MM.1S (cell line): ENCODE measurements around the gene XPOT.

ENCODE experiments used
- DNase-seq: peaks from one replicate; pipeline ENCODE4 v3.0.0-alpha.2; 2015
- H2AFZ ChIP-seq: fragments of 300-600 bp; sonication (generic); 2 replicates; pipeline ENCODE4 v1.6.0; 2016; ENCODE audit warnings: antibody characterized with exemption, low read length
- H3F3A ChIP-seq: fragments of 300-600 bp; sonication (generic); 2 replicates; pipeline ENCODE4 v1.6.1; 2016; ENCODE audit warnings: mild to moderate bottlenecking, antibody characterized with exemption, low read length, moderate library complexity, mixed read lengths; ENCODE audit not compliant: insufficient read depth
- H3K27ac ChIP-seq: fragments of 300-600 bp; sonication (generic); 2 replicates; pipeline ENCODE4 v1.5.1; 2016; ENCODE audit warnings: mild to moderate bottlenecking, low read length
- H3K27me3 ChIP-seq: fragments of 300-600 bp; sonication (generic); replicated peaks from 2 replicates; pipeline ENCODE4 v1.6.0; 2016; ENCODE audit warnings: low read length; ENCODE audit not compliant: insufficient read depth
- H3K36me3 ChIP-seq: fragments of 300-600 bp; sonication (generic); replicated peaks from 2 replicates; pipeline ENCODE4 v1.6.1; 2016; ENCODE audit warnings: mild to moderate bottlenecking, low read length, mixed read lengths; ENCODE audit not compliant: insufficient read depth
- H3K4me1 ChIP-seq: fragments of 300-600 bp; sonication (generic); 2 replicates; pipeline ENCODE4 v1.6.1; 2016; ENCODE audit warnings: low read length, mixed read lengths
- H3K4me2 ChIP-seq: fragments of 300-600 bp; sonication (generic); 2 replicates; pipeline ENCODE4 v1.6.0; 2016; ENCODE audit warnings: low read depth, low read length
- H3K4me3 ChIP-seq: fragments of 300-600 bp; sonication (generic); 2 replicates; pipeline ENCODE4 v1.5.1; 2016; ENCODE audit warnings: low read length, mixed read lengths
- H3K79me2 ChIP-seq: fragments of 300-600 bp; sonication (generic); 2 replicates; pipeline ENCODE4 v1.6.1; 2016; ENCODE audit warnings: mixed run types, low read length, mixed read lengths
- H3K9ac ChIP-seq: fragments of 300-600 bp; sonication (generic); 2 replicates; pipeline ENCODE4 v1.6.1; 2016; ENCODE audit warnings: low read length, mixed read lengths
- H3K9me2 ChIP-seq: fragments of 300-600 bp; sonication (generic); replicated peaks from 2 replicates; pipeline ENCODE4 v1.6.1; 2016; ENCODE audit warnings: mild to moderate bottlenecking, low read length, mixed read lengths; ENCODE audit not compliant: insufficient read depth
- H3K9me3 ChIP-seq: fragments of 300-600 bp; sonication (generic); replicated peaks from 2 replicates; pipeline ENCODE4 v1.6.1; 2016; ENCODE audit warnings: mild to moderate bottlenecking, low read length, mixed read lengths; ENCODE audit not compliant: insufficient read depth
- H4K20me1 ChIP-seq: fragments of 300-600 bp; sonication (generic); 2 replicates; pipeline ENCODE4 v1.6.1; 2016; ENCODE audit warnings: mild to moderate bottlenecking, low read length, moderate library complexity, mixed read lengths; ENCODE audit not compliant: insufficient read depth
- CTCF ChIP-seq: fragments of 300-600 bp; sonication (generic); IDR thresholded peaks from 2 replicates; pipeline ENCODE4 v1.5.1; 2016; ENCODE audit warnings: antibody characterized with exemption, low read length, mixed read lengths
- EZH2 ChIP-seq: fragments of 300-600 bp; sonication (generic); optimal IDR thresholded peaks from 2 replicates; pipeline ENCODE3; 2017; ENCODE audit warnings: low read depth, mild to moderate bottlenecking, antibody characterized with exemption, low read length, mixed read lengths
- EZH2phosphoT487 ChIP-seq: fragments of 300-600 bp; sonication (generic); IDR thresholded peaks from 2 replicates; pipeline ENCODE4 v1.6.1; 2018; ENCODE audit warnings: antibody characterized with exemption, low read length

Gene XPOT

GRCh38 chr12:64383675-64384074 is 20.5 kb upstream of the XPOT start:
- H3K4me2 ChIP-seq: no peak overlapping the region
- H3K36me3 ChIP-seq: no peaks in the 10 kb centered on the region
- H3K9me2 ChIP-seq: no peaks in the 10 kb centered on the region
- H3K27me3 ChIP-seq: no peaks in the 10 kb centered on the region
- TF ChIP-seq EZH2: no peak
- no peak overlapping the region for H3K9ac ChIP-seq
- H3K4me3 ChIP-seq: no peak overlapping the region
- DNase-seq: no peak
- H3F3A ChIP-seq: no peaks in the 10 kb centered on the region
- H3K4me1 ChIP-seq: no peaks in the 10 kb centered on the region
- H2AFZ ChIP-seq: no peak overlapping the region
- no peak overlapping the region for H3K27ac ChIP-seq
- H3K79me2 ChIP-seq: no peaks in the 10 kb centered on the region
- H4K20me1 ChIP-seq: no peaks in the 10 kb centered on the region
- no peaks in the 10 kb centered on the region for H3K9me3 ChIP-seq

DNA sequence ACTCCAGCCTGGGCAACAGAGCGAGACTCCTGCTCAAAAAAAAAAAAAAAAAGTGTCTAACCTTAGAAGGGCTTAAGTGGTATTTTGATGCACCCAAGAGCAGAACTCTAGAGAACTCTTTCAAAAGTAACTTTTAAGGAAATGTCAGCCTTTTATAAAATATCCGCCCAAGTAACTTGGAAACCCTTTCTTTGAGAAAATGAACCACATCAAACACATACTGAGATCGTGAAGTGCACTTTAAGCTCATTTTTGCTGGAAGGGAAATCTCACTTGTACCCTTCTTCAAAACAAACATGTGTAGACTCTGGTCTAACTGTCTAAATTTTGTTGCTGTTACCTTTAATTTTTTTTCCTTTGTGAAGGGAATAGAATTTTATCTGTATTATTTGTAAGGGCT is 19.2 kb upstream of the XPOT start:
- H3K9me3 ChIP-seq: no peaks in the 10 kb centered on the region
- no peaks in the 10 kb centered on the region for H3K79me2 ChIP-seq
- no peaks in the 10 kb centered on the region for H4K20me1 ChIP-seq
- no peak overlapping the region for H3K4me2 ChIP-seq
- H3K9ac ChIP-seq: no peak overlapping the region
- no peaks in the 10 kb centered on the region for H3F3A ChIP-seq
- no peak overlapping the region for H2AFZ ChIP-seq
- H3K36me3 ChIP-seq: no peaks in the 10 kb centered on the region
- TF ChIP-seq EZH2phosphoT487 (no peak), CTCF (no peak), EZH2 (no peak)
- no peaks in the 10 kb centered on the region for H3K4me1 ChIP-seq
- DNase-seq: no peak
- H3K27me3 ChIP-seq: no peaks in the 10 kb centered on the region
- no peaks in the 10 kb centered on the region for H3K9me2 ChIP-seq
- H3K4me3 ChIP-seq: no peak overlapping the region
- H3K27ac ChIP-seq: no peak overlapping the region

DNA sequence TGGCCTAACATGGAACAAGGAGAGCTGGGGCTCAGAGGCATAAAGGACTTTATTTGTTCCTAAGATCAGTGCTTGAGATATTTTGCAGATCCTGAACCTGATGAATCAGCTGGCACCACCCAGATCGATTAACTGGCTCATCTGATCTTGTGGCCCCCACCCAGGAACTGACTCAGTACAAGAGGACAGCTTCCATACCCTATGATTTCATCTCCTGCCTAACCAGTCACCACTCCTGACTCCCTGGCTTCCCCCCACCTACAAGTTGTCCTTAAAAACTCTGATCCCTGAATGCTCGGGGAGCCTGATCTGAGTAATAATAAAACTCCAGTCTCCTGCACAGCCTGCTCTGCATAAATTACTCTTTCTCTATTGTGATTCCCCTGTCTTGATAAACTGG is 18.7 kb upstream of the XPOT start:
- Histone ChIP-seq H3K27ac (no peak overlapping the region), H2AFZ (no peak overlapping the region), H3K9me2 (no peaks in the 10 kb centered on the region), H3K79me2 (no peaks in the 10 kb centered on the region), H3F3A (no peaks in the 10 kb centered on the region), H4K20me1 (no peaks in the 10 kb centered on the region), H3K36me3 (no peaks in the 10 kb centered on the region), H3K4me2 (no peak overlapping the region), H3K27me3 (no peaks in the 10 kb centered on the region), H3K9ac (no peak overlapping the region), H3K4me1 (no peaks in the 10 kb centered on the region), H3K4me3 (no peak overlapping the region), H3K9me3 (no peaks in the 10 kb centered on the region)
- TF ChIP-seq EZH2: no peak
- TF ChIP-seq CTCF: no peak
- TF ChIP-seq EZH2phosphoT487: no peak
- no peak for DNase-seq

DNA sequence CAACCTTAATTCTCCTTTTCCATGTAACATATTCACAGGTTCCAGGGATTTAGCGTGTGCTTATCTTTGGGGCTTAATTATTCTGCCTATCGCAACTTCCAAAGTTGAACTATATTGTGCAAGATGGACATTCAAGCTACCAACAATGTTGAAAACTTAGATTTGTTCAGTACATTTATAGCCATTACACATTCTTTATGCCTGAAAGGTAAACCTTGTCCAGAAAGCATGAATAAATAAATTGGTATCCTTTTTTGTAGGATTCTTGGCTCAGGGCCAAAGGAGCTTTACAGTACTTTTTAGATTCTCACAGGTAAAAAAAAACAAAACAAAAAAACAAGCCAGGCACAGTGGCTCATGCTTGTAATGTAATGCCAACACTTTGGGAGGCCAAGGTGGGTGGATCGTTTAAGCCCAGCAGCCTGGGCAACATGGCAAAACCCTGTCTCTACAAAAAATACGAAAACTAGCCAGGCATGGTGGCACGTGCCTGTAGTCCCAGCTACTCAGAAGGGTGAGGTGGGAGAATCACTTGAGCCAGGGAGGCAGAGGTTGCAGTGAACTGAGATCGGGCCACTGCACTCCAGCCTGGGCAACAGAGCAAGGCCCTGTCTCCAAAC is 16.9 kb upstream of the XPOT start:
- H3K27ac ChIP-seq: no peak overlapping the region

More for the DNA sequence above, 16.9 kb upstream of the XPOT start:
- H3K4me2 ChIP-seq: no peak overlapping the region
- no peaks in the 10 kb centered on the region for H4K20me1 ChIP-seq
- H3F3A ChIP-seq: no peaks in the 10 kb centered on the region
- no peaks in the 10 kb centered on the region for H3K79me2 ChIP-seq
- H3K9me2 ChIP-seq: no peaks in the 10 kb centered on the region
- no peaks in the 10 kb centered on the region for H3K36me3 ChIP-seq
- no peak for DNase-seq
- no peaks in the 10 kb centered on the region for H3K9me3 ChIP-seq
- H3K9ac ChIP-seq: no peak overlapping the region
- TF ChIP-seq CTCF (no peak), EZH2phosphoT487 (no peak), EZH2 (no peak)
- no peaks in the 10 kb centered on the region for H3K4me1 ChIP-seq
- H2AFZ ChIP-seq: no peak overlapping the region
- H3K4me3 ChIP-seq: no peak overlapping the region
- no peaks in the 10 kb centered on the region for H3K27me3 ChIP-seq
